HEK293 (cell line): ENCODE data around the gene SLCO1B3.

ENCODE experiments used
- CTCF ChIA-PET: fragments of 350-600 bp; formaldehyde crosslinking; extraction: SDS; loops from one replicate; lab custom pipeline; 2021; ENCODE audit warnings: antibody characterized with exemption; lab: Yijun Ruan, JAX
- POLR2A ChIA-PET: fragments of 300-600 bp; formaldehyde crosslinking; extraction: SDS; loops from one replicate; lab custom pipeline; 2020; ENCODE audit warnings: antibody characterized with exemption, inconsistent platforms; lab: Yijun Ruan, JAX
- H3K27ac ChIP-seq: fragments of 200-500 bp; sonication (Bioruptor generic); 2 replicates; pipeline ENCODE4 v1.5.1; 2014; ENCODE audit warnings: low read depth, low read length, control low read depth, inconsistent platforms; ENCODE audit errors: extremely low read depth
- H3K36me3 ChIP-seq, 2 experiments: fragments of 200-500 bp in 1 of 2; sonication (Bioruptor generic) in 1 of 2; 1 replicate in 1 of 2; 2 replicates in 1 of 2; pipeline ENCODE4 v1.5.1; 2014 to 2017; ENCODE audit warnings: inconsistent platforms in 2 of 2, low read length in 2 of 2; ENCODE audit not compliant: control insufficient read depth in 2 of 2, insufficient read depth in 1 of 2
- H3K4me1 ChIP-seq: fragments of 200-500 bp; sonication (Bioruptor generic); 2 replicates; pipeline ENCODE4 v1.5.1; 2014; ENCODE audit warnings: mild to moderate bottlenecking, low read length, inconsistent platforms; ENCODE audit not compliant: control insufficient read depth, insufficient read depth
- H3K4me3 ChIP-seq: 2 replicates; pipeline ENCODE4 v1.5.1; 2011; ENCODE audit warnings: low read depth, mild to moderate bottlenecking, control low read depth, low read length, moderate library complexity
- H3K9me3 ChIP-seq: fragments of 200-500 bp; sonication (Bioruptor generic); 2 replicates; pipeline ENCODE4 v1.5.1; 2014; ENCODE audit warnings: low read depth, low read length, inconsistent platforms; ENCODE audit not compliant: control insufficient read depth, insufficient read depth
- GLIS2 ChIP-seq: fragments of 450-650 bp; formaldehyde crosslinking; IDR thresholded peaks from 2 replicates; pipeline ENCODE4 v1.5.1; 2016; ENCODE audit warnings: missing biosample characterization, missing genetic modification characterization
- INSM2 ChIP-seq: fragments of 450-650 bp; formaldehyde crosslinking; IDR thresholded peaks from 2 replicates; pipeline ENCODE4 v1.5.1; 2016; ENCODE audit warnings: missing biosample characterization, missing genetic modification characterization
- KLF16 ChIP-seq: fragments of 450-650 bp; formaldehyde crosslinking; IDR thresholded peaks from 2 replicates; pipeline ENCODE4 v1.5.1; 2017; ENCODE audit warnings: missing biosample characterization, missing genetic modification characterization
- SCRT2 ChIP-seq: fragments of 450-650 bp; formaldehyde crosslinking; IDR thresholded peaks from 2 replicates; pipeline ENCODE4 v1.5.1; 2016; ENCODE audit warnings: missing biosample characterization, missing genetic modification characterization
- TCF7L2 ChIP-seq: IDR thresholded peaks from 2 replicates; pipeline ENCODE4 v1.6.1; 2011; ENCODE audit warnings: low read depth, mild to moderate bottlenecking, inconsistent platforms, low read length, moderate library complexity, borderline replicate concordance
- ZFP37 ChIP-seq: fragments of 450-650 bp; formaldehyde crosslinking; IDR thresholded peaks from 2 replicates; pipeline ENCODE4 v1.5.1; 2016; ENCODE audit warnings: missing biosample characterization, missing genetic modification characterization
- ZNF132 ChIP-seq: fragments of 450-650 bp; formaldehyde crosslinking; IDR thresholded peaks from 2 replicates; pipeline ENCODE4 v1.5.1; 2017; ENCODE audit warnings: missing biosample characterization, missing genetic modification characterization, borderline replicate concordance
- ZNF140 ChIP-seq: fragments of 450-650 bp; formaldehyde crosslinking; IDR thresholded peaks from 2 replicates; pipeline ENCODE4 v1.5.1; 2016; ENCODE audit warnings: missing biosample characterization, missing genetic modification characterization
- ZNF169 ChIP-seq: fragments of 450-650 bp; formaldehyde crosslinking; IDR thresholded peaks from 2 replicates; pipeline ENCODE4 v1.5.1; 2016; ENCODE audit warnings: missing biosample characterization, missing genetic modification characterization
- ZNF354C ChIP-seq: fragments of 450-650 bp; formaldehyde crosslinking; IDR thresholded peaks from 2 replicates; pipeline ENCODE4 v1.5.1; 2016; ENCODE audit warnings: missing biosample characterization, missing genetic modification characterization, low read depth, borderline replicate concordance
- ZNF501 ChIP-seq: fragments of 450-650 bp; formaldehyde crosslinking; IDR thresholded peaks from 2 replicates; pipeline ENCODE4 v1.5.1; 2016; ENCODE audit warnings: missing biosample characterization, missing genetic modification characterization
- ZNF518A ChIP-seq: fragments of 450-650 bp; formaldehyde crosslinking; conservative IDR thresholded peaks from 2 replicates; pipeline ENCODE4 v1.5.1; 2016; ENCODE audit warnings: low read depth, missing biosample characterization, missing genetic modification characterization
- ZNF530 ChIP-seq: fragments of 450-650 bp; formaldehyde crosslinking; IDR thresholded peaks from 2 replicates; pipeline ENCODE4 v1.5.1; 2016; ENCODE audit warnings: low read depth, missing biosample characterization, missing genetic modification characterization
- ZNF549 ChIP-seq: fragments of 450-650 bp; IDR thresholded peaks from 2 replicates; pipeline ENCODE4 v1.5.1; 2018; ENCODE audit warnings: missing biosample characterization, missing genetic modification characterization, mild to moderate bottlenecking, inconsistent platforms, moderate library complexity
- ZNF596 ChIP-seq: fragments of 450-650 bp; IDR thresholded peaks from 2 replicates; pipeline ENCODE4 v1.5.0; 2018; ENCODE audit warnings: missing biosample characterization, mild to moderate bottlenecking, missing genetic modification characterization, moderate library complexity
- ZNF623 ChIP-seq: fragments of 450-650 bp; formaldehyde crosslinking; IDR thresholded peaks from 2 replicates; pipeline ENCODE4 v1.5.1; 2016; ENCODE audit warnings: missing biosample characterization, missing genetic modification characterization
- ZNF639 ChIP-seq: fragments of 450-650 bp; formaldehyde crosslinking; IDR thresholded peaks from 2 replicates; pipeline ENCODE4 v1.5.1; 2016; ENCODE audit warnings: missing biosample characterization, missing genetic modification characterization
- ZNF654 ChIP-seq: fragments of 450-650 bp; formaldehyde crosslinking; IDR thresholded peaks from 2 replicates; pipeline ENCODE4 v1.5.1; 2016; ENCODE audit warnings: low read depth, missing biosample characterization, missing genetic modification characterization
- ZSCAN23 ChIP-seq: fragments of 450-650 bp; formaldehyde crosslinking; IDR thresholded peaks from 2 replicates; pipeline ENCODE4 v1.5.1; 2016; ENCODE audit warnings: missing biosample characterization, missing genetic modification characterization
- TF ChIP-seq, protein P1 (sequence below): fragments of 450-650 bp; formaldehyde crosslinking; IDR thresholded peaks from 2 replicates; pipeline ENCODE4 v1.5.1; 2017; ENCODE audit warnings: missing biosample characterization, missing genetic modification characterization

SLCO1B3 gene

DNA sequence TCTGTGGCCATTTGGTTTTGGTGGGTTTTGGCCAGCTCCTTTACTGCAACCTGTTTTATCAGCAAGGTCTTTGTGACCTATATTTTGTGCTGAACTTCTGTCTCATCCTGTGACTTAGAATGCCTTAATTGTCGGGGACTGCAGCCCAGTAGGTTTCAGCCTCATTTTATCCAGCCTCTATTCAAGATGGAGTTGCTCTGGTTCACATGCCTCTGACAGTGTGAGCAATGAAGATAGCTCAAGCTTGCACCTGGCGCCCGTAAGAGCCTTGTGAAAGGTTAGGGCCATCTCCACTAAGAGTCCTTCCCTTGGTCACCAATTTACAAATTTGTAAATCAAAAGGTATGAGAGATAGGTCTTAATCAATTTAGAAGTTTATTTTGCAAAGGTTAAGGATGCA, 19.4 kb downstream of the SLCO1B3 start:
- POLR2A ChIA-PET: no interaction called here
- no peaks in the 10 kb centered on the region for H3K4me1 ChIP-seq
- no peaks in the 10 kb centered on the region for H3K9me3 ChIP-seq
- H3K4me3 ChIP-seq: no peak overlapping the region
- no peaks in the 10 kb centered on the region for H3K36me3 ChIP-seq
- no peak overlapping the region for H3K27ac ChIP-seq
- CTCF ChIA-PET: no interaction called here
- TF ChIP-seq GLIS2 (tag by site-specific recombination) (no peak), ZNF596 (tag by site-specific recombination) (no peak), ZNF639 (tag by site-specific recombination) (no peak), TCF7L2 (no peak), ZNF140 (tag by site-specific recombination) (no peak), ZNF549 (no peak), ZNF354C (tag by site-specific recombination) (no peak), KLF16 (tag by site-specific recombination) (no peak), ZNF169 (no peak), ZNF530 (tag by site-specific recombination) (no peak), SCRT2 (tag by site-specific recombination) (no peak), INSM2 (tag by site-specific recombination) (no peak), ZNF654 (tag by site-specific recombination) (no peak), ZFP37 (tag by site-specific recombination) (no peak), ZNF132 (tag by site-specific recombination) (no peak), ZNF518A (tag by site-specific recombination) (no peak), ZSCAN23 (tag by site-specific recombination) (no peak), ZNF501 (tag by site-specific recombination) (no peak), ZNF623 (no peak)
- TF ChIP-seq, protein P1, sequence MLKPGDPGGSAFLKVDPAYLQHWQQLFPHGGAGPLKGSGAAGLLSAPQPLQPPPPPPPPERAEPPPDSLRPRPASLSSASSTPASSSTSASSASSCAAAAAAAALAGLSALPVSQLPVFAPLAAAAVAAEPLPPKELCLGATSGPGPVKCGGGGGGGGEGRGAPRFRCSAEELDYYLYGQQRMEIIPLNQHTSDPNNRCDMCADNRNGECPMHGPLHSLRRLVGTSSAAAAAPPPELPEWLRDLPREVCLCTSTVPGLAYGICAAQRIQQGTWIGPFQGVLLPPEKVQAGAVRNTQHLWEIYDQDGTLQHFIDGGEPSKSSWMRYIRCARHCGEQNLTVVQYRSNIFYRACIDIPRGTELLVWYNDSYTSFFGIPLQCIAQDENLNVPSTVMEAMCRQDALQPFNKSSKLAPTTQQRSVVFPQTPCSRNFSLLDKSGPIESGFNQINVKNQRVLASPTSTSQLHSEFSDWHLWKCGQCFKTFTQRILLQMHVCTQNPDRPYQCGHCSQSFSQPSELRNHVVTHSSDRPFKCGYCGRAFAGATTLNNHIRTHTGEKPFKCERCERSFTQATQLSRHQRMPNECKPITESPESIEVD (tag by site-specific recombination): no peak
- TF ChIP-seq, all 188 proteins: peak for 0
